ENCODE measurements around the gene TIMM29. TPM values are rescaled to one million over a fixed set of nuclear protein-coding genes. Genes with fewer than 3 reads are reported as not detected.
A peak's percentile ranks its signal among the peaks of the same experiment; 100 is the strongest.

The TIMM29 gene
- polyA plus RNA-seq, 1 experiment: 9.1 TPM

- POLR2A ChIA-PET: no interaction called here
- CTCF ChIA-PET: interaction anchor here (1.1 to 5.2 kb wide), 3 partner anchors 14 to 74 kb away, joined by 4 to 24 read pairs (median 5); no protein-coding TSS in a partner anchor
- peak overlapping the region; percentile 71 for H3K4me3 ChIP-seq (ENCODE audit: low read depth, low read length)
- no peak for TF ChIP-seq CTCF (IDR thresholded peaks at IDR 0.05; ENCODE audit: insufficient read depth, low read depth, low read length)
- no peaks in the 10 kb centered on the region for H3K27me3 ChIP-seq (ENCODE audit: control insufficient read depth, insufficient read depth, low read length)
- no peaks in the 10 kb centered on the region for H3K36me3 ChIP-seq (ENCODE audit: control insufficient read depth, insufficient read depth, low read length)
- no peak for DNase-seq (ENCODE audit: low read depth)
Observed at GRCh38 chr19:10961073-10961860, 32.7 kb downstream of the TIMM29 start.

DNA sequence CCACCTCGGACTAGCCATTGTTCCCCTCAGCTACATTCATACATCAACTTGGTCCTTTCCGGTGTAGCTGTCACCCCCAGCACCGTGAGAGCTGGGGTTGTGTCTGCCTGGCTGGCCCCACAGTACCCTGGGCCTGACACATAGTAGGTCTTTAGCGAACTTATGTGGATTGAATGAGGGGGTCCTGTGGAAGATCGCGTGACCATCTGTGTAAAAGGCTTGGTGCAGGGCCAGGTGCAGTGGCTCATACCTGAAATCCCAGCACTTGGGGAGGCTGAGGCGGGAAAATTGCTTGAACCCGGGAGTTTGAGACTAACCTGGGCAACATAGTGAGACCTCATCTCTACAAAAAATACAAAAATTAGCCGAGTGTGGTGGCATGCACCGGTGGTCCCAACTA, 34.3 kb downstream of the TIMM29 start:
- H3K27me3 ChIP-seq (ENCODE audit: control insufficient read depth, insufficient read depth, low read length): no peaks in the 10 kb centered on the region
- POLR2A ChIA-PET: no interaction called here
- H3K36me3 ChIP-seq (ENCODE audit: control insufficient read depth, insufficient read depth, low read length): no peaks in the 10 kb centered on the region
- TF ChIP-seq CTCF (IDR thresholded peaks at IDR 0.05; ENCODE audit: insufficient read depth, low read depth, low read length): no peak
- H3K4me3 ChIP-seq (ENCODE audit: low read depth, low read length): no peak overlapping the region
- CTCF ChIA-PET: interaction anchor here (1.2 to 5.2 kb wide), 2 partner anchors 20 kb away, joined by 3 to 24 read pairs; no protein-coding TSS in a partner anchor
- no peak for DNase-seq (ENCODE audit: low read depth)

DNA sequence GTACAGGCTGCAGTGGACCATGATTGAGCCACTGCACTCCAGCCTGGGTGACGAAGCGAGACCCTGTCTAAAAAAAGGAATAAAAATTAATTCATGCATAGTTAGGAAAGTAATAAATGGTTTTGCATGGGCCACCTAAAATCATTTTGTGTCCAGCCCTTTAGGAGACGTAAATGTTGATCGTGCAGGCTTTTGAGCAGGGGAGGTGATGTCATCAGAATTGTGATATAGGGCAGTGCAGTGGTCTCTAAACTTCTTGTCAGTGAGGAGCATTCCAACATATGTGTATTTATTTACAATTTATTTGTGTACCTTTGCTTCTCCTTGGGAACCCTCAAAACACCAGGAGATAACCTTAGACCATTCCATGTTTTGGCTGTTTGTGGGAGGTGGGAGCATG, 35.3 kb downstream of the TIMM29 start:
- no peak for TF ChIP-seq CTCF (IDR thresholded peaks at IDR 0.05; ENCODE audit: insufficient read depth, low read depth, low read length)
- no peak overlapping the region for H3K4me3 ChIP-seq (ENCODE audit: low read depth, low read length)
- DNase-seq (ENCODE audit: low read depth): no peak
- no peaks in the 10 kb centered on the region for H3K27me3 ChIP-seq (ENCODE audit: control insufficient read depth, insufficient read depth, low read length)
- H3K36me3 ChIP-seq (ENCODE audit: control insufficient read depth, insufficient read depth, low read length): no peaks in the 10 kb centered on the region
- ChIA-PET CTCF (interaction anchor here (0.6 to 5.2 kb wide), 2 partner anchors 21 to 240 kb away, joined by 3 to 24 read pairs; no protein-coding TSS in a partner anchor), POLR2A (no interaction called here)

DNA sequence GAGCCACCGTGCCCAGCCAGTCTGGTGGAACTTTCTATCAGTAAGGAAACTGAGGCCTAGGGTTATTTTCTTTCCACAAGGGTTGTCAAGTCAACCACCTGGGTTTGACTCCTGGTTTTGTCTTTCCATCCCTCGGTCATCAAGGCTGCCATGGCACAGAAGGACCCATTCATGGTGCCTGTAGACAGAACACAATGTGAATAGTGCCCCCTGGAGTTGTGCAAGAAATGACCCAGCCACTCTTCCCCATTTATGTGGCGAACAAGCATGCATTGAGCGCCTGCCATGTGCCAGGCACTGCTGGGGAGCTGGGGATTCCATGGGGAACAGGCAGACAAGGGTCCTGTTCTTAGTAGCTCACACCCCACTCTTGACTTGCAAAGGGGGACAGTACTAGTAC, 36.3 kb downstream of the TIMM29 start:
- Histone ChIP-seq H3K27me3 (ENCODE audit: control insufficient read depth, insufficient read depth, low read length) (no peaks in the 10 kb centered on the region), H3K4me3 (ENCODE audit: low read depth, low read length) (no peak overlapping the region), H3K36me3 (ENCODE audit: control insufficient read depth, insufficient read depth, low read length) (no peaks in the 10 kb centered on the region)
- POLR2A ChIA-PET: no interaction called here
- TF ChIP-seq CTCF (IDR thresholded peaks at IDR 0.05; ENCODE audit: insufficient read depth, low read depth, low read length): no peak
- no peak for DNase-seq (ENCODE audit: low read depth)
- CTCF ChIA-PET: interaction anchor here (0.5 kb wide), 1 partner anchor 34 kb away, joined by 3 read pairs; no protein-coding TSS in a partner anchor

GRCh38 chr19:10965398-10965797, 36.8 kb downstream of the TIMM29 start:
- Histone ChIP-seq H3K4me3 (ENCODE audit: low read depth, low read length) (no peak overlapping the region), H3K36me3 (ENCODE audit: control insufficient read depth, insufficient read depth, low read length) (no peaks in the 10 kb centered on the region), H3K27me3 (ENCODE audit: control insufficient read depth, insufficient read depth, low read length) (no peaks in the 10 kb centered on the region)
- POLR2A ChIA-PET: no interaction called here
- no peak for DNase-seq (ENCODE audit: low read depth)
- CTCF ChIA-PET: interaction anchor here (0.5 kb wide), 1 partner anchor 34 kb away, joined by 3 read pairs; no protein-coding TSS in a partner anchor
- TF ChIP-seq CTCF (IDR thresholded peaks at IDR 0.05; ENCODE audit: insufficient read depth, low read depth, low read length): no peak
